ENCODE results near the gene TTC3.

GRCh38 chr21:37063433-37063832 is 9.6 kb upstream of the TTC3 start:
- no peak for TF ChIP-seq CTCF (IDR thresholded peaks at IDR 0.05; ENCODE audit: low read length)
- no peak for TF ChIP-seq EZH2phosphoT487 (IDR thresholded peaks at IDR 0.05; ENCODE audit: low read length)

All from MM.1S (cell line).